ENCODE results near the gene MPDU1.
"Not testable (repeated sequence)": the region's sequence is repeated elsewhere in the genome, so short reads cannot be mapped to it uniquely, and the experiment has no call there.

MPDU1 gene

GRCh38 chr17:7614425-7615264 is 31.0 kb downstream of the MPDU1 start, which contains the start of gene FXR2:
TSS of gene FXR2 (minus strand) at chr17:7614897. CDS start at chr17:7614532, 365 bp downstream.
- DNase-seq (ENCODE audit: low read depth, low spot score) = peak; percentile 98

- DNase-seq (ENCODE audit: low read depth, low spot score) = no peak
Measured at GRCh38 chr17:7615265-7615747, 31.7 kb downstream of the MPDU1 start.

GRCh38 chr17:7618608-7619007 is 35.0 kb downstream of the MPDU1 start:
- DNase-seq (ENCODE audit: low read depth, low spot score) = no peak

- no peak for DNase-seq (ENCODE audit: low read depth, low spot score)
Measured at GRCh38 chr17:7620835-7621234, 37.2 kb downstream of the MPDU1 start.

GRCh38 chr17:7623661-7624060 is 40.0 kb downstream of the MPDU1 start:
- DNase-seq (ENCODE audit: low read depth, low spot score) = no peak

GRCh38 chr17:7625749-7626148 is 42.1 kb downstream of the MPDU1 start:
- not testable (repeated sequence) for DNase-seq (ENCODE audit: low read depth, low spot score)

- DNase-seq (ENCODE audit: low read depth, low spot score) = no peak
Measured at GRCh38 chr17:7626307-7626706, 42.7 kb downstream of the MPDU1 start.

- DNase-seq (ENCODE audit: low read depth, low spot score) = no peak
Measured at GRCh38 chr17:7626956-7627249, 43.3 kb downstream of the MPDU1 start.

- DNase-seq (ENCODE audit: low read depth, low spot score) = peak; percentile 78
Measured at GRCh38 chr17:7627250-7628121, 43.8 kb downstream of the MPDU1 start, which contains the start of gene SAT2. TSS of gene SAT2 (minus strand) at chr17:7627821. CDS start at chr17:7627635, 186 bp downstream.

GRCh38 chr17:7629939-7630571 is 46.4 kb downstream of the MPDU1 start, which contains the start of gene SHBG:
TSS of gene SHBG (plus strand) at chr17:7630135. CDS start at chr17:7630173, 38 bp downstream.
- DNase-seq (ENCODE audit: low read depth, low spot score) = no peak

GRCh38 chr17:7631398-7632380 is 48.0 kb downstream of the MPDU1 start:
- DNase-seq (ENCODE audit: low read depth, low spot score) = no peak

GRCh38 chr17:7632492-7632894 is 48.8 kb downstream of the MPDU1 start:
- DNase-seq (ENCODE audit: low read depth, low spot score) = no peak

- DNase-seq (ENCODE audit: low read depth, low spot score) = no peak
Measured at GRCh38 chr17:7633093-7633492, 49.4 kb downstream of the MPDU1 start.

- DNase-seq (ENCODE audit: low read depth, low spot score) = no peak
Measured at GRCh38 chr17:7634384-7634783, 50.7 kb downstream of the MPDU1 start.

GRCh38 chr17:7636163-7636562 is 52.5 kb downstream of the MPDU1 start:
- no peak for DNase-seq (ENCODE audit: low read depth, low spot score)
